Measurements from ENCODE around the gene DSCAM. TPM values are rescaled to one million over a fixed set of nuclear protein-coding genes. Genes with fewer than 3 reads are reported as not detected.

Gene DSCAM
- total RNA-seq, 1 donor from 2014 or later: 4.4 TPM

GRCh38 chr21:40564318-40564717 lies 282.6 kb downstream of the DSCAM start:
- no peak overlapping the region for H3K4me3 Mint-ChIP-seq (ENCODE audit: unreplicated experiment)
- peaks cover 24% of the 10 kb centered on the region for H3K4me1 Mint-ChIP-seq (ENCODE audit: low read depth, unreplicated experiment)
- no peak for DNase-seq
- peaks cover 9% of the 10 kb centered on the region for H3K36me3 Mint-ChIP-seq (ENCODE audit: unreplicated experiment)
- H3K27me3 Mint-ChIP-seq (ENCODE audit: unreplicated experiment): peaks cover 2% of the 10 kb centered on the region
- H3K9me3 Mint-ChIP-seq (ENCODE audit: unreplicated experiment): peaks cover 2% of the 10 kb centered on the region
- no peak for TF ChIP-seq CTCF (IDR thresholded peaks at IDR 0.05; ENCODE audit: partially characterized antibody, unreplicated experiment)
- no peak overlapping the region for H3K27ac Mint-ChIP-seq (ENCODE audit: unreplicated experiment)

DNA sequence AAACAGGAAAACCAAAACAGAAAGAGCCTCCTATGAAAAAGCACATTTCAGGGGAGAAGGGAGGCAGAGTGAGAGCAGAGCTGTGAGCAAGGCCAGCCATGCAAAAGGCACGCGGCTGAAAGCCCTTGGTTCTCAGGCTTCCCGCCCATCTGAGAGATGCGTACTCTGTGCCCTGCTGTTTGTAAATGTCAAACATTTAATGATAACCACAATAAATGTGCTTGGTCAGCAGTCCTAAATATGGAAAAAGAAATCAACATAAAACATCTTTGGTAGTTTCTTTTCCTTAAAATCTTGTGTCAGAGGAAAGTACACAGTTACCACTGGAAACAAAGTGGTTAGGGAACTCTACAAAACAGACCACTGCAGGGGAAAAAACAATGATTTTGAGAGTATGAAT lies 283.1 kb downstream of the DSCAM start:
- Mint-ChIP-seq H3K4me1 (ENCODE audit: low read depth, unreplicated experiment) (peaks cover 21% of the 10 kb centered on the region), H3K27me3 (ENCODE audit: unreplicated experiment) (peaks cover 2% of the 10 kb centered on the region), H3K36me3 (ENCODE audit: unreplicated experiment) (peaks cover 9% of the 10 kb centered on the region), H3K4me3 (ENCODE audit: unreplicated experiment) (no peak overlapping the region), H3K27ac (ENCODE audit: unreplicated experiment) (no peak overlapping the region), H3K9me3 (ENCODE audit: unreplicated experiment) (peaks cover 2% of the 10 kb centered on the region)
- no peak for DNase-seq
- no peak for TF ChIP-seq CTCF (IDR thresholded peaks at IDR 0.05; ENCODE audit: partially characterized antibody, unreplicated experiment)

- H3K27ac Mint-ChIP-seq (ENCODE audit: unreplicated experiment): no peak overlapping the region
- peaks cover 14% of the 10 kb centered on the region for H3K4me1 Mint-ChIP-seq (ENCODE audit: low read depth, unreplicated experiment)
- TF ChIP-seq CTCF (IDR thresholded peaks at IDR 0.05; ENCODE audit: partially characterized antibody, unreplicated experiment): no peak
- peaks cover 2% of the 10 kb centered on the region for H3K9me3 Mint-ChIP-seq (ENCODE audit: unreplicated experiment)
- DNase-seq: no peak
- peaks cover 2% of the 10 kb centered on the region for H3K27me3 Mint-ChIP-seq (ENCODE audit: unreplicated experiment)
- no peak overlapping the region for H3K4me3 Mint-ChIP-seq (ENCODE audit: unreplicated experiment)
- H3K36me3 Mint-ChIP-seq (ENCODE audit: unreplicated experiment): peaks cover 12% of the 10 kb centered on the region
Measured at GRCh38 chr21:40562242-40563002, 284.5 kb downstream of the DSCAM start.

- H3K4me1 Mint-ChIP-seq (ENCODE audit: low read depth, unreplicated experiment): no peaks in the 10 kb centered on the region
Measured at GRCh38 chr21:40556442-40556968, 290.5 kb downstream of the DSCAM start.

More at GRCh38 chr21:40556442-40556968, 290.5 kb downstream of the DSCAM start:
- DNase-seq: no peak
- H3K36me3 Mint-ChIP-seq (ENCODE audit: unreplicated experiment): peaks cover 4% of the 10 kb centered on the region
- no peak overlapping the region for H3K4me3 Mint-ChIP-seq (ENCODE audit: unreplicated experiment)
- TF ChIP-seq CTCF (IDR thresholded peaks at IDR 0.05; ENCODE audit: partially characterized antibody, unreplicated experiment): no peak
- H3K27ac Mint-ChIP-seq (ENCODE audit: unreplicated experiment): no peak overlapping the region
- no peaks in the 10 kb centered on the region for H3K27me3 Mint-ChIP-seq (ENCODE audit: unreplicated experiment)
- H3K9me3 Mint-ChIP-seq (ENCODE audit: unreplicated experiment): peaks cover 2% of the 10 kb centered on the region
